ENCODE data around the gene ZNF292. TPM values are rescaled to one million over a fixed set of nuclear protein-coding genes. Genes with fewer than 3 reads are reported as not detected.

Gene ZNF292
- total RNA-seq, 1 experiment from 2014 or later: 34.1 TPM

DNA sequence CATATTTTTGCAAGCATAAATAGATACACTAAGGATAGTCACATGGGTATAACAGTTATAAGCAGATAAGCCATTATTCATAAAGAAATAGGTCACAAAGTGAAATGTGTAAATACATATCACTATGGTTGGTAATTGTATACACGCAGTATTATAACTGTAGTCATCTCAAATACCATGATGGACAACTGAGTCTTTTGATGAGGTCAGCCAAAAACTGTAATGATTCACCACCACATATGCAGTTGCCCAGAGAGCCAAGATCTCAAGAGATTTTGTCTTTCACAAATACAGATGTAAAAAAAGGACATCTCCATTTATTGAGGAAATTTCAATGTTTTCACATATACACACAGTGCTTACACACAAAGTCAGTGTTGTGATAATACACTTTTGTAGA, 28.3 kb downstream of the ZNF292 start:
- Histone ChIP-seq H3K4me2 (no peak overlapping the region), H3K27ac (no peak overlapping the region), H3K79me2 (ENCODE audit: low read depth) (peaks cover 48% of the 10 kb centered on the region), H3K27me3 (ENCODE audit: insufficient read depth, low read depth) (no peaks in the 10 kb centered on the region), H3K4me3 (no peak overlapping the region), H3K36me3 (ENCODE audit: low read depth) (no peaks in the 10 kb centered on the region), H3K4me1 (replicated peaks; ENCODE audit: insufficient read depth) (no peaks in the 10 kb centered on the region), H3K9me2 (ENCODE audit: insufficient read depth) (no peaks in the 10 kb centered on the region), H2AFZ (no peak overlapping the region), H4K20me1 (ENCODE audit: insufficient read depth) (peaks cover 6% of the 10 kb centered on the region), H3F3A (ENCODE audit: insufficient read depth, low read depth) (no peaks in the 10 kb centered on the region), H3K9me3 (ENCODE audit: insufficient read depth, low read depth) (no peaks in the 10 kb centered on the region)
- CTCF ChIA-PET: no interaction called here
- no TSS peak for BruUV-seq (replicated peaks)
- POLR2A ChIA-PET (ENCODE audit: unreplicated experiment): no interaction called here
- TF ChIP-seq EZH2 (IDR thresholded peaks at IDR 0.05; ENCODE audit: low read depth): no peak
- TF ChIP-seq, protein P1, sequence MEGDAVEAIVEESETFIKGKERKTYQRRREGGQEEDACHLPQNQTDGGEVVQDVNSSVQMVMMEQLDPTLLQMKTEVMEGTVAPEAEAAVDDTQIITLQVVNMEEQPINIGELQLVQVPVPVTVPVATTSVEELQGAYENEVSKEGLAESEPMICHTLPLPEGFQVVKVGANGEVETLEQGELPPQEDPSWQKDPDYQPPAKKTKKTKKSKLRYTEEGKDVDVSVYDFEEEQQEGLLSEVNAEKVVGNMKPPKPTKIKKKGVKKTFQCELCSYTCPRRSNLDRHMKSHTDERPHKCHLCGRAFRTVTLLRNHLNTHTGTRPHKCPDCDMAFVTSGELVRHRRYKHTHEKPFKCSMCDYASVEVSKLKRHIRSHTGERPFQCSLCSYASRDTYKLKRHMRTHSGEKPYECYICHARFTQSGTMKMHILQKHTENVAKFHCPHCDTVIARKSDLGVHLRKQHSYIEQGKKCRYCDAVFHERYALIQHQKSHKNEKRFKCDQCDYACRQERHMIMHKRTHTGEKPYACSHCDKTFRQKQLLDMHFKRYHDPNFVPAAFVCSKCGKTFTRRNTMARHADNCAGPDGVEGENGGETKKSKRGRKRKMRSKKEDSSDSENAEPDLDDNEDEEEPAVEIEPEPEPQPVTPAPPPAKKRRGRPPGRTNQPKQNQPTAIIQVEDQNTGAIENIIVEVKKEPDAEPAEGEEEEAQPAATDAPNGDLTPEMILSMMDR (conservative IDR thresholded peaks at IDR 0.05): no peak
- intact Hi-C loops (cut with micrococcal nuclease; ENCODE audit: unreplicated experiment): no loop called here
- no peak for DNase-seq

DNA sequence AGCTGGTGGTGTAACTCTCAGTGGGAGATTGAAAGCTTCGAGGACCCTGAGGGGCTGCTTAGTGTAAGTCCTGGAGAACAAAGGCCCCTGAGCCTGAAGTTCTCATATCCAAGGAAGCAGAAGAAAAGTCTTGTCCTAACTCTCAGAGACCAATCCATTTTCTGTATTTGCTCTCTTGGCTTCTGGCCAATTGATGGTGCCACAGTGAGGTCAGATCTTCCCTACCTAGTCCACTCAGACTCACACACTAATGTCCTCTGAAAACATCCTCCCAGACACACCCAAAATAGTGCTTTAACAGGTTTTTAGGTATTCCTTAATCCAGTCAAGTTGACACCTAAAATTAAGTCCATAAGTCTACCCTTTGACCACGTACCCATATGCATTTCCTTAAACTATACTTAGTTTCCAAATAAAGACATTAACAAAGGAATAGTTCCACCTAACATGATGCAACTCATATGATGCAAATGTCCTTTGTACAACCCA, 29.4 kb downstream of the ZNF292 start:
- H3K27me3 ChIP-seq (ENCODE audit: insufficient read depth, low read depth): no peaks in the 10 kb centered on the region
- intact Hi-C loops (cut with micrococcal nuclease; ENCODE audit: unreplicated experiment): no loop called here
- no peaks in the 10 kb centered on the region for H3F3A ChIP-seq (ENCODE audit: insufficient read depth, low read depth)
- H3K79me2 ChIP-seq (ENCODE audit: low read depth): peaks cover 48% of the 10 kb centered on the region
- DNase-seq: no peak
- no peaks in the 10 kb centered on the region for H3K36me3 ChIP-seq (ENCODE audit: low read depth)
- H3K27ac ChIP-seq: no peak overlapping the region
- no peaks in the 10 kb centered on the region for H3K9me2 ChIP-seq (ENCODE audit: insufficient read depth)
- H3K4me1 ChIP-seq (replicated peaks; ENCODE audit: insufficient read depth): no peaks in the 10 kb centered on the region
- TF ChIP-seq, protein P1 (conservative IDR thresholded peaks at IDR 0.05): no peak
- TF ChIP-seq EZH2 (IDR thresholded peaks at IDR 0.05; ENCODE audit: low read depth): no peak
- H3K4me3 ChIP-seq: no peak overlapping the region
- peaks cover 10% of the 10 kb centered on the region for H4K20me1 ChIP-seq (ENCODE audit: insufficient read depth)
- BruUV-seq (replicated peaks): no TSS peak
- no peak overlapping the region for H3K4me2 ChIP-seq
- ChIA-PET CTCF (no interaction called here), POLR2A (ENCODE audit: unreplicated experiment) (no interaction called here)
- H2AFZ ChIP-seq: no peak overlapping the region
- no peaks in the 10 kb centered on the region for H3K9me3 ChIP-seq (ENCODE audit: insufficient read depth, low read depth)

DNA sequence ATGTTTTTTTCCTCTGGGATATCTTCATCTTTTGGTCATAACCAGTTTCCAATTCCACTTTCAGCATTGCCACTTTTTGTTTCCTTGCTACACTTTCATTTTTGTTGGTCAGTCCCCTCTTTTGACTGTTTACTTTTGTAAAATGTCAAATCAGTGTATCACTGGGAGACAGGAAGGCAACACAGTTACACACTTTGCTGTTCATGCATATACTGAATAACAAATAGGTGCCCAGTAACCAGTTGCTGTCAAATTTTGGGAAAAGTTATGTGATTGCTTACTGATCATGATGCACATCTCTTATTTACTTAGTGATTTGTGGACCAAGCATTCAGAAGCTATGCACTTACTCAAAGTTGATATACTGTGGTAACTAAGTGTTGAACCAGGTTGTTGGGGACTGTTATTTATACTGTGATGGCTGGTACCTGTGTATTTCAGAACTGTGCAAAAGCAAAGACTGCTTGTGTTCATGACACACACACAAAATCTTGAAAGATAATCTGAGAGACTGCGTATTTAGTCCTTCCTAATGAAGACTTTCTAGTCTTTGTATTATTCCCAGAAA, 41.0 kb downstream of the ZNF292 start:
- H3K9me3 ChIP-seq (ENCODE audit: insufficient read depth, low read depth): no peaks in the 10 kb centered on the region
- no peak overlapping the region for H3K27ac ChIP-seq
- H2AFZ ChIP-seq: no peak overlapping the region
- H3K4me1 ChIP-seq (replicated peaks; ENCODE audit: insufficient read depth): no peaks in the 10 kb centered on the region
- no peak overlapping the region for H3K4me3 ChIP-seq
- no peaks in the 10 kb centered on the region for H3F3A ChIP-seq (ENCODE audit: insufficient read depth, low read depth)
- ChIA-PET POLR2A (ENCODE audit: unreplicated experiment) (no interaction called here), CTCF (interaction anchor here (0.6 kb wide), 1 partner anchor 42 kb away, joined by 3 read pairs; no protein-coding TSS in a partner anchor)
- H3K4me2 ChIP-seq: no peak overlapping the region
- H3K9me2 ChIP-seq (ENCODE audit: insufficient read depth): no peaks in the 10 kb centered on the region
- H4K20me1 ChIP-seq (ENCODE audit: insufficient read depth): peaks cover 16% of the 10 kb centered on the region; the same call in 1 of the 2 replicates
- H3K79me2 ChIP-seq (ENCODE audit: low read depth): peaks cover 49% of the 10 kb centered on the region
- BruUV-seq (replicated peaks): no TSS peak
- no peaks in the 10 kb centered on the region for H3K36me3 ChIP-seq (ENCODE audit: low read depth)
- no peak for DNase-seq
- intact Hi-C loops (cut with micrococcal nuclease; ENCODE audit: unreplicated experiment): no loop called here
- TF ChIP-seq, protein P1 (conservative IDR thresholded peaks at IDR 0.05): no peak
- no peak for TF ChIP-seq EZH2 (IDR thresholded peaks at IDR 0.05; ENCODE audit: low read depth)
- no peaks in the 10 kb centered on the region for H3K27me3 ChIP-seq (ENCODE audit: insufficient read depth, low read depth)

Measured in PC-9 (cell line).